PFSK-1 (cell line): ENCODE measurements around the gene NHSL2.

Source experiments
- FOXP2 ChIP-seq: optimal IDR thresholded peaks from 2 replicates; pipeline ENCODE3; 2011; ENCODE audit warnings: borderline replicate concordance, control low read depth, inconsistent platforms; ENCODE audit not compliant: insufficient read depth; ENCODE audit errors: extremely low read length, extremely low read depth
- POLR2AphosphoS5 ChIP-seq: IDR thresholded peaks from 2 replicates; pipeline ENCODE4 v1.6.1; 2012; ENCODE audit warnings: low read depth, mild to moderate bottlenecking, control low read depth, low read length, moderate library complexity
- REST ChIP-seq, 2 experiments: IDR thresholded peaks; 2 replicates each; pipeline versions ENCODE4 v1.6.1 to v1.8.0; 2011 to 2012; ENCODE audit warnings: low read depth in 2 of 2, low read length in 2 of 2, control low read depth in 1 of 2, inconsistent platforms in 1 of 2, mild to moderate bottlenecking in 1 of 2, moderate library complexity in 1 of 2; ENCODE audit not compliant: insufficient read depth in 1 of 2
- SIN3A ChIP-seq: IDR thresholded peaks from 2 replicates; pipeline ENCODE4 v1.6.1; 2012; ENCODE audit warnings: mild to moderate bottlenecking, low read length, moderate library complexity, borderline replicate concordance; ENCODE audit not compliant: insufficient read depth
- TAF1 ChIP-seq: IDR thresholded peaks from 2 replicates; pipeline ENCODE4 v1.6.1; 2012; ENCODE audit warnings: low read length, control low read depth, borderline replicate concordance; ENCODE audit not compliant: insufficient read depth

- no peak for TF ChIP-seq POLR2AphosphoS5
- TF ChIP-seq SIN3A = no peak
- TF ChIP-seq REST (IDR thresholded peaks at IDR 0.05; ENCODE audit: insufficient read depth in 1 of 2, low read depth in 2 of 2, low read length in 2 of 2) = no peak
- TF ChIP-seq TAF1 = no peak
- no peak for TF ChIP-seq FOXP2
Observed at GRCh38 chrX:72124540-72125201, 214.0 kb downstream of the NHSL2 start.
